Measurements from ENCODE around the gene GRHL1. TPM values are rescaled to one million over a fixed set of nuclear protein-coding genes. Genes with fewer than 3 reads are reported as not detected.
"Not testable (repeated sequence)": the region's sequence is repeated elsewhere in the genome, so short reads cannot be mapped to it uniquely, and the experiment has no call there.

GRHL1 gene
- total RNA-seq, 4 donors from 2014 or later, result 112 to 233 (median 121) TPM

- 32% methylated on average over 12 of the region's 26 CpGs for WGBS
- Histone ChIP-seq H3K9me3 (no peaks in the 10 kb centered on the region), H3K4me3 (peak overlapping the region; percentile 24), H3K36me3 (no peaks in the 10 kb centered on the region), H3K27me3 (no peaks in the 10 kb centered on the region), H3K4me1 (peaks cover 35% of the 10 kb centered on the region), H3K27ac (peak overlapping the region; percentile 68)
- peak in 1 of 2 donors; percentile 34 for TF ChIP-seq POLR2A (IDR thresholded peaks at IDR 0.05)
- no peak for TF ChIP-seq EP300 (IDR thresholded peaks at IDR 0.05)
- no peak for TF ChIP-seq POLR2AphosphoS5 (IDR thresholded peaks at IDR 0.05)
- TF ChIP-seq CTCF (IDR thresholded peaks at IDR 0.05), result no peak
- no peak for DNase-seq (ENCODE audit: low spot score in 2 of 2)
Observed at GRCh38 chr2:10028988-10029874, 77.7 kb downstream of the GRHL1 start.

- no peaks in the 10 kb centered on the region for H3K36me3 ChIP-seq
- 43% methylated on average over 7 of the region's 7 CpGs for WGBS
- H3K27ac ChIP-seq, result peak overlapping the region; percentile 68
- no peaks in the 10 kb centered on the region for H3K9me3 ChIP-seq
- H3K4me3 ChIP-seq, result peak overlapping the region; percentile 24
- no peak for TF ChIP-seq POLR2A (IDR thresholded peaks at IDR 0.05)
- TF ChIP-seq POLR2AphosphoS5 (IDR thresholded peaks at IDR 0.05), result no peak
- no peak for TF ChIP-seq EP300 (IDR thresholded peaks at IDR 0.05)
- TF ChIP-seq CTCF (IDR thresholded peaks at IDR 0.05), result no peak
- no peaks in the 10 kb centered on the region for H3K27me3 ChIP-seq
- H3K4me1 ChIP-seq, result peaks cover 35% of the 10 kb centered on the region
- DNase-seq (ENCODE audit: low spot score in 2 of 2), result no peak
Observed at GRCh38 chr2:10029875-10030223, 78.4 kb downstream of the GRHL1 start.

- 47% methylated on average over 9 of the region's 9 CpGs for WGBS
- peak overlapping the region; percentile 5 for H3K4me3 ChIP-seq
- no peak for TF ChIP-seq CTCF (IDR thresholded peaks at IDR 0.05)
- TF ChIP-seq POLR2A (IDR thresholded peaks at IDR 0.05), result no peak
- no peak for TF ChIP-seq EP300 (IDR thresholded peaks at IDR 0.05)
- no peak for TF ChIP-seq POLR2AphosphoS5 (IDR thresholded peaks at IDR 0.05)
- no peaks in the 10 kb centered on the region for H3K36me3 ChIP-seq
- H3K27me3 ChIP-seq, result no peaks in the 10 kb centered on the region
- no peaks in the 10 kb centered on the region for H3K9me3 ChIP-seq
- DNase-seq (ENCODE audit: low spot score in 2 of 2), result no peak
- peak overlapping the region; percentile 10 for H3K27ac ChIP-seq
- peaks cover 37% of the 10 kb centered on the region for H3K4me1 ChIP-seq
Observed at GRCh38 chr2:10030311-10030736, 78.8 kb downstream of the GRHL1 start.

GRCh38 chr2:10030798-10031197 is 79.3 kb downstream of the GRHL1 start:
- DNase-seq (ENCODE audit: low spot score in 2 of 2); H3K27ac ChIP-seq; H3K27me3 ChIP-seq; H3K9me3 ChIP-seq; H3K36me3 ChIP-seq: not testable (repeated sequence)
- Histone ChIP-seq H3K4me3 (peak overlapping the region; percentile 5), H3K4me1 (peaks cover 42% of the 10 kb centered on the region)
- 86% methylated on average over 8 of the region's 8 CpGs for WGBS

- H3K36me3 ChIP-seq, result no peaks in the 10 kb centered on the region
Observed at GRCh38 chr2:10031886-10032745, 80.6 kb downstream of the GRHL1 start.

More at GRCh38 chr2:10031886-10032745, 80.6 kb downstream of the GRHL1 start:
- Histone ChIP-seq H3K4me3 (no peak overlapping the region), H3K27me3 (no peaks in the 10 kb centered on the region), H3K27ac (no peak overlapping the region), H3K4me1 (peaks cover 55% of the 10 kb centered on the region), H3K9me3 (no peaks in the 10 kb centered on the region)
- WGBS, result 90% methylated on average over 12 of the region's 20 CpGs
- TF ChIP-seq POLR2AphosphoS5 (IDR thresholded peaks at IDR 0.05) (no peak), CTCF (IDR thresholded peaks at IDR 0.05) (no peak), POLR2A (IDR thresholded peaks at IDR 0.05) (no peak), EP300 (IDR thresholded peaks at IDR 0.05) (no peak)
- DNase-seq (ENCODE audit: low spot score in 2 of 2), result no peak

All from suprapubic skin (tissue), 4 donors.